ENCODE measurements around the gene REELD1. TPM values are rescaled to one million over a fixed set of nuclear protein-coding genes. Genes with fewer than 3 reads are reported as not detected.

The REELD1 gene
- total RNA-seq (2021; ENCODE audit: unreplicated experiment), result 0.25 TPM
- polyA plus RNA-seq (2012), result 0.04 and 0.05 TPM in 2 replicates
- Bru-seq, nascent RNA, result percentile 24 among the genes with signal in this experiment
- BruChase-seq, experiment 1, labeled RNA remaining after a 6-hour chase, result percentile 31 among the genes with signal in this experiment
- BruChase-seq, experiment 2, labeled RNA remaining after a 2-hour chase, result percentile 23 among the genes with signal in this experiment
- long read RNA-seq, result 0 reads

GRCh38 chr4:146214238-146214637 lies at the start of gene REELD1:
REELD1 (plus strand) TSS chr4:146214538; CDS start chr4:146216953, 2,415 bp downstream.
- H2AFZ ChIP-seq (ENCODE audit: low read depth, low read length, poor library complexity, severe bottlenecking), result no peak within 1 kb of the TSS
- no peaks in the 10 kb centered on the region for H3K9me3 ChIP-seq (ENCODE audit: control insufficient read depth in 1 of 2, insufficient read depth in 1 of 2, low read depth in 1 of 2, low read length in 2 of 2)
- no peak within 1 kb of the TSS for H3K4me2 ChIP-seq (ENCODE audit: low read length)
- H3K79me2 ChIP-seq (ENCODE audit: insufficient read depth, low read length), result no peaks in the 10 kb centered on the region
- peaks cover 6% of the 10 kb centered on the region; the same call in 1 of the 2 replicates for H3K27me3 ChIP-seq (ENCODE audit: insufficient read depth, low read length)
- ChIA-PET POLR2A (no interaction called here), CTCF (no interaction called here), RAD21 (ENCODE audit: low non-redundant PET in 1 of 2, low total read pairs in 2 of 2, uncharacterized antibody in 2 of 2, unreplicated experiment in 2 of 2) (no interaction called here)
- no peak within 1 kb of the TSS for H3K4me3 ChIP-seq (replicated peaks in 1 of 2; ENCODE audit: low read depth in 1 of 2, low read length in 2 of 2)
- H3K4me1 ChIP-seq (ENCODE audit: control insufficient read depth in 1 of 2, insufficient read depth in 2 of 2, low read length in 2 of 2), result no peaks in the 10 kb centered on the region
- H3K27ac ChIP-seq (ENCODE audit: low read depth, low read length), result no peak within 1 kb of the TSS
- BruUV-seq (replicated peaks), result no TSS peak
- H4K20me1 ChIP-seq (ENCODE audit: insufficient read depth), result no peaks in the 10 kb centered on the region
- intact Hi-C loops (cut with micrococcal nuclease), result no loop called here
- ATAC-seq (no peak), DNase-seq (ENCODE audit: low read depth, low spot score) (no peak)
- no peaks in the 10 kb centered on the region for H3K36me3 ChIP-seq (ENCODE audit: control insufficient read depth in 1 of 2, insufficient read depth in 2 of 2, low read length in 2 of 2)
- no peak within 1 kb of the TSS for H3K9ac ChIP-seq (ENCODE audit: low read length)
- TF ChIP-seq CEBPB (IDR thresholded peaks at IDR 0.05; ENCODE audit: low read depth), result no peak
- TF ChIP-seq SRF (IDR thresholded peaks at IDR 0.05; ENCODE audit: low read depth), result no peak
- TF ChIP-seq ZBTB33 (IDR thresholded peaks at IDR 0.05; ENCODE audit: extremely low read depth, insufficient replicate concordance, low read length), result no peak
- no peak for TF ChIP-seq YY1 (IDR thresholded peaks at IDR 0.05; ENCODE audit: extremely low read depth, insufficient replicate concordance, low read depth, low read length)
- TF ChIP-seq ZFX (IDR thresholded peaks at IDR 0.05), result no peak
- no peak for TF ChIP-seq CBX3 (IDR thresholded peaks at IDR 0.05; ENCODE audit: low read depth)
- no peak for TF ChIP-seq MAX (IDR thresholded peaks at IDR 0.05)
- TF ChIP-seq POLR2AphosphoS5 (IDR thresholded peaks at IDR 0.05; ENCODE audit: low read depth, low read length), result no peak
- TF ChIP-seq FOSL1 (IDR thresholded peaks at IDR 0.05; ENCODE audit: low read depth), result no peak
- TF ChIP-seq SP1 (IDR thresholded peaks at IDR 0.05; ENCODE audit: low read depth), result no peak
- TF ChIP-seq REST (IDR thresholded peaks at IDR 0.05; ENCODE audit: low read depth), result no peak
- no peak for TF ChIP-seq ELF1 (IDR thresholded peaks at IDR 0.05; ENCODE audit: borderline replicate concordance, low read depth)
- no peak for TF ChIP-seq CTCF (IDR thresholded peaks at IDR 0.05 in 2 of 3, conservative IDR thresholded peaks at IDR 0.05 in 1 of 3; ENCODE audit: borderline replicate concordance in 1 of 3, insufficient read depth in 1 of 3, low read depth in 2 of 3, low read length in 2 of 3)
- no peak for TF ChIP-seq EZH2 (IDR thresholded peaks at IDR 0.05)
- no peak for TF ChIP-seq ZNF274 (IDR thresholded peaks at IDR 0.05; ENCODE audit: low read depth, low read length)
- no peak for TF ChIP-seq EZH2phosphoT487 (IDR thresholded peaks at IDR 0.05; ENCODE audit: borderline replicate concordance)
- no peak for TF ChIP-seq TCF7L2 (IDR thresholded peaks at IDR 0.05; ENCODE audit: borderline replicate concordance, extremely low read depth, insufficient read depth, insufficient read length)
- no peak for TF ChIP-seq RAD21 (IDR thresholded peaks at IDR 0.05; ENCODE audit: low read depth)
- no peaks in the 10 kb centered on the region for H3K9me2 ChIP-seq (ENCODE audit: insufficient read depth)

All from HCT116 (cell line).